ENCODE measurements around the gene FIBIN.
"Not testable (repeated sequence)": the region's sequence is repeated elsewhere in the genome, so short reads cannot be mapped to it uniquely, and the experiment has no call there.

Gene FIBIN

DNA sequence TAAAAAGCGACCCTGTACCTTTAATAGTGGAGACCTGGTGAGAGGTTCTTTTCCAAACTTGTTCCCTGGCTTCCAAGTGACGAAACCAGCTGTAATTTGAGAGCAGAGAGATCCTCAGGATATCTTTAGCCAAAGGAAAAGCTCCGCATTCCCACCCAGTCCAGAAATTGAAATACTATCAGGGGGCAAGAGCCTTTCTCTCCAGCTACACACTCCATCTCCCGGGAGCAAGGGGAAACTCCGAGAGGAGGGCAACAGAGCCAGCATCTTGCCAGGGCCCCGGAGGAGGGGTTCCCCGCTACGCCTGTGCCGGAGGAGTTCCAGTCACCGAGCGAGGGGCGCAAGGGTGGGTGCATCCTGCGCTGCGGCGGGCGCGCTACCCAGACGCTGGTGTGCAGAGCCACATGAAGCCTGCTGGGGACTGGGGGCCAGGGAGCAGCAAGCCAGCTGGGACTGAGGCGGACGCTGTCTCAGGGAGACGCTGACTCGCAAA lies at the start of gene FIBIN:
Gene FIBIN (plus strand): TSS at position 148 of the 493 bp plus-strand sequence. CDS start 415 bp downstream, outside the sequence.
- DNase-seq (ENCODE audit: low read depth in 4 of 4, low spot score in 1 of 4), result no peak

DNA sequence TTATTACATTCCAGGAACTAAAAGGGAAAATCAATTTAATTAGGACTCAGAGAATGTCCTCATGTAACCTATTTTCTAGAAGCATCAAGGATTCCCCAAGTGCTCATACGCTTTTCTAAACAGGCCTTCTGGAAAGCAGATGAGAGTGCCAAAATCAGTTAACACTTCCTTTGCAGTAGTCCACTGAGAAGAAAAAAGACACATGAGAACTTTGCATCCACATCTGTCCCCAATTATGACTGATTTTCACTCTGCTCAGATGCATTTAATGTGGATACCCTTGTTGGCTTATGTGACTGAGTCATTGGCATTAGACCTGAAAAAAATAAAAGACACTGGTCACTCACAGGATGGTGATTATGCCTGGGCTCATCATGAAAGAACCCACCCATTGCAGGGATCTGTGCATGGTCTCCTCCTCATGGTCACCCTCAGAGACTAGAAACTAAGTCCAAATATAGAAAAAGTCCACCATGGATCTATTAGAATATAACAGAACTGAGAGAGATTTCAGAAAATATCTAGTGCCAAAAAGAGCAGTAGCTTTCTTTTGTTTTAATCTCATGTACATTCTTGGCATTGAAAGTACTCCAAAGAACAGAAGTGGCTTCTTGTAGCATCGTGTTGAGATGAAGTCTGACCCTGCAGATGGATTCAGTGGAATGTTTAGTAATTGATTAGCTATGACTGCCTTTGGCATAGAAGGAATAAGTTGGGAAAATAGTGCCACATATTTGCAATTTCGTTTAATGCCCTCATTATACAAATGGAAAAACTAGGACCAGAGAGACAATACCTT lies 48.8 kb upstream of the FIBIN start:
- DNase-seq (ENCODE audit: low read depth in 4 of 4, low spot score in 1 of 4), result no peak

DNA sequence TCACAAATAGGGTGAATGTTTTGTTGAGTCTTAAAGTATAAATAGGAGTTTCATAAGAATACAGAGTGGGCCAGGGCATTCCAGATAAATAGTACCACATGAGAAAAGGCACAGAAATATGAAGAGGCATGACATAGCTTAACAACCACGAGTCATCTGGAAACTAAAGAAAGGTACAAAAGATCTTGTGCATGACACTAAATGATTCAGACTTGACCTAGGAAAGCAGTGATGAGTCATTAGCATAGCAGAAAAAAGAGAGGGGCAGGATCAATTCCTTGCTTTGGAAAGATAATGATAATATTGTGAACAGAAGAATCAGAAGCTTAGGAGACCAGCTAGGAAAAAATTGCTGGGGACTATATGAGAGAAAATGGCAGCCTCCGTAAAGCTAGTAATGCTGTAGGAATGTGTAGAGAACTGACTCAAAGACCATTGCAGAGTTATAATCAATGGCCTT lies 47.6 kb upstream of the FIBIN start:
- no peak for DNase-seq (ENCODE audit: low read depth in 4 of 4, low spot score in 1 of 4)

DNA sequence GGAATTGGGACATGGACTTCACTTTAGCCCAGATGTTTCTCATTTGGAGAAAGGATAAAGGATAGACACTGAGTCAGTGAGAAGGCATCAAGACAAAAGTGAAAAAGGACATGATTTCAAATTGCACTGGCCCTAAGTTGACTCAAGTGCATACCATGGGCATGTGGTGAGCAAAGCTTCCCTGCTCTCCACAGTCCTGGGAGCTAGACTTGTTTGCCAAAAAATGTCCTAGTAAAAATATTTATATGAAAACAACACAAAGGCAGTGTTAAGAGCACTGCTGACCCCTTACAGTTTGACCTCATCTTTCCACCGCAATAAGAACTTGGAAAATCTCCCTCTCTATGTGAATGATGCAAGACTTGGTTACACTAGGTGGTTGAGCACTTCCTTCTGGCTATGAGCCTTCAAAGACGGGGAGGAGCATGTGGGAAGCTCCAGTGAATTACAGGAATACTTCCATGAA lies 46.5 kb upstream of the FIBIN start:
- DNase-seq (ENCODE audit: low read depth in 4 of 4, low spot score in 1 of 4), result no peak

DNA sequence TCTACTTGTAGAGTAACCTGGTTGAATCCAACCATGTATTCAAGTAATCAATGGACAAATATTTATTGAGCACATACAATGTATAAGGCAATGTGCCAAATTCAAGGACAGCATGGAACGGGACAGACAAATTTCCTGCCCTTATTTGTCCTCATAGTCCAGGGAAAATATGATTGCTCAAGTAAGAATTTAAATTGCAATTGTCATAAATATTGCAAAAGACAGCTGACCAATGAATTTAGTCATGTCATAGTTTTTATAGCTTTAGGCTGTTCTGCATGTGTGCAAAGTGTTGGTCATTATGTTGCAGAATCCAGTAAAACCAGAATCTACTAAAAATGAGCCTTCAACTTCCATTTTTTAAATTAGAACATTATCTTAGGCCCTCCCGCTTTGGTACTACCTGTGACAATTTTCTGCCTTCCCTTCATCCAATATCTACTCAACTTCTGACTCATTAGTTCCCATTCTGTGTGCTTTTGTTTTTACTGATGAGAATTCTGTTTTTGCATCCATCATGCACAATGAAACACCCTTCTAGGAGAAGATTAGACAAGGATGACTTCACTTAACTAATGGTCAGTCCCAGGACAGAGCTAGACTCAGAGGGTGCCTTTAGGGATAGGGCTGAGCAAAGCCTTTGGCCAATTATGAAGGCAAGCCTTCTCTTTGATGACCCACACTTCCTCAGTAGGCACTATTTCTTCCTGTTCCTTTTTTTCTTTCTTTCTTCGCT lies 45.8 kb upstream of the FIBIN start:
- no peak for DNase-seq (ENCODE audit: low read depth in 4 of 4, low spot score in 1 of 4)

DNA sequence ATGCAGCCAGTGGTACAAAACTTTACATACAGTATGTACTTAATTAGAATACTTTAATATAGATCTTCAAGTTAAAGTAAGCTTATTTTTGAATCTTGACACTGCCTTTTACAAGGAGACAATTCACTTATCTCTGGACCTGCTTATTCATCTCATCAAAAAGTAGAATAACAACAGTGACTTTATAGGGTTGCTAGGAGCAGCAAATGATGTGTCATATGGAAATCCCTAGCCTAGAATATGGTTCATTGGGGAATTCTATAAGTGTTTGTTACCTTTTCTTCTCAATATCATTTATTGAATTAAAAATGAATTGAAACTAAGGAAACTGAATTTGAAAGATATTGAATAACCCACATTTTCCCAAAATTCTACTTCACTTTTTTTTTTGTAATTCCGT lies 45.0 kb upstream of the FIBIN start:
- DNase-seq (ENCODE audit: low read depth in 4 of 4, low spot score in 1 of 4), result no peak

DNA sequence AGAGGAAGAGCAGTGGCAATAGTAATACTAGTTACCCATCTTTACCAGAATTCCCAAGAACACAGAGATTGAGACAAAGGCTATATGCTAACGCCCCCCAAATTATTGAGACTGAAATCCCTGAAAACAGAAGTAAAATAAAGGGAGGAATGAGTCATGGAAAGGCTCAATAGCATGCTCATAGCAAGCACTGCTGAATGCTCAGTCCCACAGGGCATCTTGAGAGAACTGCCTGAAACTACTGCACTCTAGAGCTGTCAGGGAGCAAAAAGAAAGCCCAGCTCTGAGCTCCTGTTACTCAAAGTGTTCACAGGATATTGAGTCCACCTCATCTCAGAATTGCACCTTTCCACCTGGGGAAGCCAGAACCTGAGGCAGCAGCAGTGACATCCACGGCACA lies 44.1 kb upstream of the FIBIN start:
- DNase-seq (ENCODE audit: low read depth in 4 of 4, low spot score in 1 of 4), result no peak

DNA sequence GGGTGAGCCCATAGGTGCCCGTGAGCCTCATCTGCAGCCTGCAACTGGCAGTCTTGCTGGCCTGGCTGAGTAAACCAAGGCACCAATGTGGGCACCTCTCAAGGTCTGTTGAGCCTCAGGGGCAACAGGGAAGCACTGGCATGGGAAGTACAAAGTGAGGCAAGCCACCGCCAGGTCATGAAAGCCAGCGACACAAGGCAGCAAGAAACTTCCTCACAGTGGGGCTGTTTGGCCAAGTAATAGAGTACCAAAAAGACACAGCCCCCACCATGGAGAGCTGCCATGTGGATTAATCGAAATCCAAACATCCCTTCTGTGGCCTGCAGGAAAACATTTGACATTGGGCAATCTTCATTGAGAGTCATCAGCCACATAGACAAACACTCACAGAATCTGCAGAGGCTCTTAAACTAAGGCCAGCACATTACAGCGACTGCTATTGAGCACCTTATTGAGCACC lies 43.6 kb upstream of the FIBIN start:
- no peak for DNase-seq (ENCODE audit: low read depth in 4 of 4, low spot score in 1 of 4)

DNA sequence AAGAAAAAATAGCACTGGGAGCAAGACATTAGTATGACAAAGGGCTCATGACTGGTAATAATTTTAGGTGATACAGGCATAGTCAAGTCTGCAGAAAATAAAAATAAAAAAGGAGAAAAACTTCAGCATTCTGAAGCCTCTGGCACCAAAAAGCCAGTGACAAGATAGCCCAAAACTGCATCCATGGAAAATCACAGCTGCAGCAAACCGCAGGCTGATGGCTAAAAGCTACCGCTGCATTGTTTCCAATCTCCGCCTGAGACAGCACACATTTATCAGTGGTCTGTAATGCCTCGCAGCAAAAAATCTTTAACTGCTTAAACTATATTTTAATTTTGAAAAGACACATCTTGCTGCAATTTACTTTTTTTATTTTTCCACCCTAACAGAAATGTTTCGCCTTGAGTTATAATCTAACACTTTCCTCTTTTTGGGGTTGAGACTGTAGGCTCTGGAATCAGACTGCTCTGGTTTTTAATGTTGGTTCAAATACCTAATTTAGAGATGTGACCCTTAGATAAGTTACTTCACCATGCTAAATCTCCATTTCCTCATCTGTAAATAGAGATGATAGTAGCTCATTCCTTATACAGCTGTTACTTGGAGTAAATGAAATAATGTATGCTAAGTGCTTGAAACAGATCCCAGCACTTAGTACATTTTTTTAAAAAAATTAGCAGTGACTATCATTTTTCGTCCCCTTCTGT lies 42.0 kb upstream of the FIBIN start:
- DNase-seq (ENCODE audit: low read depth in 4 of 4, low spot score in 1 of 4), result no peak

DNA sequence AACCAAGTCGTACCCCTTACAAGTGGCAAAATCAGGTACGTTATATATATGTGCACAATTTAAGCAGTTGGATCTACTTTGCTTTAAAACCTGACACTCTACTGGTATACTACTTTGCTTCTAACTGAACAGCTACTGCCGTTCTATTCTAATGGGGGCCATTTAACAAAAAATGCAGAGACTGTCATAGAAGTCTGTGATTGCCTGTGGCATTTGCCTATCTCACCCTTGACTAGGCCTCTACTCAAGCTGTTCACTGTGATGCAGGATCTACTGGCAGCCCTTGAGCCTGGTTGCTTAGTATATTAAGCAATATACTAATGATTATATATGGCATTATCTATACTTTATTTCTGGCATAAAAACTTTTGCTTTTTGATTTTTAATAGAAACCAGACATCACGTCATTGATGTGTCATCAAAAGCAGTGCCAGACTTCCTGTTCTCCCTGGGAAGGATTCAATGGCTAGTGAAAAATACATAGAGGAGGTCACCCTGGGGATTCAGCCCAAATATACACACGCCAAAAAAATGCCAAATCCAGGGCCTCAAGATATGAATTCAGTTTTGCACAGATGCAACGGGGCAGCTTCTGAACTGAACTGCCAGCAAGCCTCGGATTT lies 40.0 kb upstream of the FIBIN start:
- no peak for DNase-seq (ENCODE audit: low read depth in 4 of 4, low spot score in 1 of 4)

DNA sequence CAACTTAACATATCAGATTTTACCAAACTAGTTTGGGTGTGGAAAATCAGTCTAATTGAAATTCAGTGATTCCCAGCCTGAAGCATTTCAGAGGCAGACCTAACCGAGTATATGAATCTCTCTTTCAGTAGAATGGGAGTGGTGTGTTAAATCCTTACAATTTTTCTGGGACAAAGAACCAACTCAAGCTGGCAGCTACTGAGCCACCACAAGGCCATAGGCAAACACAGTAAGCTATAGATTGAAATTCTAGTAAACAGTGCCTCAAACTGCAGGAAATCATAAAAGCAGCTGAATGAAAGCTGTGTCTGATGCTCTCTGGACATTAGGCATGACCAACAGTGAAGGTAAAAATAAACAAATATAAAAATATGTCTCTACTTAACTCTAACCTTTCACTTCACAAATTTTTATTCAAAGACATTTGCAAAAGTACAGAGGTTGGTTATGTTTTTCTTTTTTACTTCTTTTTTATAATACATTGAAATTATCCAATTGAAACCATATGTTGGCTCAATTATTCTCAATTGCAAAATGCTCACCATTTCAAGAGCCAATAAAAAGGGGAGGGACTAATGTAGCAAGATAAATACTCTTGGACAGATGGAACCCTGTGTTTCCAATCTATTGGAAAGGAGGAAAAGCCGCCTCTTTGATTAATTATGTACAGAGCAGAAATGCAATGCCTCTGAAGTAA lies 35.8 kb upstream of the FIBIN start:
- no peak for DNase-seq (ENCODE audit: low read depth in 4 of 4, low spot score in 1 of 4)

DNA sequence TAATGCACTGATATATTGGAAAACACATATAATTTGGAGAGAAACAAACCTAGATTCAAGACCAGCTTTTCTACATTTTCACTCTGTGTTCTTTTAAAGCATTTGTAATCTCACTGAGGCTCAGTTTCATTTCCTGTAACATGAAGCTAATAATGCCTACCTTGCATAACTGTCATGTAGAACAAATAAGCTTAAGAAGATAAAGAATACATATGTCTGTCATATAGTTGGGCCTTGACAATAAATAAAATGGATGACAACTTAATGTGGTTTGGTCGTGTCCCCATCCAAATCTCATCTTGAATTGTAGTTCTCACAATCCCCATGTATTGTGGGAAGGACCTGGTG lies 35.2 kb upstream of the FIBIN start:
- no peak for DNase-seq (ENCODE audit: low read depth in 4 of 4, low spot score in 1 of 4)

DNA sequence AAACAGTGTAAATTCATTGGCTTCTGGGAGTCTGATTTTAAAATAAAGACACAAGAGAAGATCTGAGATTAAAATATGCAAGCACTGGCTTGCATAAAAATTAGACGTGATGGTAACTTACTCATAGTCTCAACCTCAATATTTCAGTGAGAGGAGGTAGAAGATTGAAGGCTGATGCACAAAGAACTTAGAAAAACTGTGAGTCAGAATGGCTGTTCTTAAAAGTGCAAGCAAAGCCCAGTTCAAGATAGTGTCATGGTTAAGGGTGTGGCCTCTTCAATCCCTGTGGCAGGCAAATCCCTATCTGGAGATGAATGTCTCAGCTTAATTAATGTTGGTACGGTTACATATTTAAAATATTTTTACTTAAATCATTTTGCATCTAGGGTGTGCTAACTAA lies 33.6 kb upstream of the FIBIN start:
- no peak for DNase-seq (ENCODE audit: low read depth in 4 of 4, low spot score in 1 of 4)

DNA sequence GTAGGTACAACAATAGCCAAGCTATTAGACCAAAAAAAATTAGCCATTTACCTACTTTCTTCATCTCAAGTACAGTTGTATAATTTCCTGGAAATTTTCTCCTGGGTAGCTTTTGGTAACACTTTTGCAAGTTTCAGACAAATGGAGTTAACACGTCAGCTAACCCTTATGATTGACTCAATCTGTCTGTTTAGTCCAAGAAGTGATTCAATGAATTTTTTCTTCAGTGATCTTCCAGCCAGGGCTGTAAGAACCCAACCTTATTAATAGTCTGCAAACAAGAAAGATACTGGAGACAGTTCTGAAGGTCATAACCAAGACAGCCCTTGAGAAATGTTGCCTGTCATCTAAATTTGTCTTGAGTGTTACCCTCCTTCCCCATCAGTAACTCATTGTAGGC lies 30.1 kb upstream of the FIBIN start:
- no peak for DNase-seq (ENCODE audit: low read depth in 4 of 4, low spot score in 1 of 4)

DNA sequence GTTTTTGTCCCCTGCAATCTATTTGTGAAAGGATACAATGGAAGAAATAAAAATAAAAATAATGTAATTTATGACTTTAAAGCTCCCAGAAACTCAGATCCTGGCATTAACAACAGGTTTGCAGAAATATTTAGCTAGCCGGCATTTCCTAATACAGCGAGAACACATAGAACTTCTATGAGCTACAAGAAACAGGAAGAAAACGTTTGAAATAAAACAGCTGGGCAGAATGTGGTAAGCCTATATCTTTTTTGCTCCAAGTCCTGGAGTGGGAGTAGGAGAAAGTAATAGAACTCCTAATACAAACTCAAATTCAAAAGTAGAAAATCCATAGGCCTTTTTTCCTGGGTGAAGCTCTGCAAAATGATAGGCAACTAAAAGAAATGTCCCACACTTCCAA lies 29.6 kb upstream of the FIBIN start:
- no peak for DNase-seq (ENCODE audit: low read depth in 4 of 4, low spot score in 1 of 4)

DNA sequence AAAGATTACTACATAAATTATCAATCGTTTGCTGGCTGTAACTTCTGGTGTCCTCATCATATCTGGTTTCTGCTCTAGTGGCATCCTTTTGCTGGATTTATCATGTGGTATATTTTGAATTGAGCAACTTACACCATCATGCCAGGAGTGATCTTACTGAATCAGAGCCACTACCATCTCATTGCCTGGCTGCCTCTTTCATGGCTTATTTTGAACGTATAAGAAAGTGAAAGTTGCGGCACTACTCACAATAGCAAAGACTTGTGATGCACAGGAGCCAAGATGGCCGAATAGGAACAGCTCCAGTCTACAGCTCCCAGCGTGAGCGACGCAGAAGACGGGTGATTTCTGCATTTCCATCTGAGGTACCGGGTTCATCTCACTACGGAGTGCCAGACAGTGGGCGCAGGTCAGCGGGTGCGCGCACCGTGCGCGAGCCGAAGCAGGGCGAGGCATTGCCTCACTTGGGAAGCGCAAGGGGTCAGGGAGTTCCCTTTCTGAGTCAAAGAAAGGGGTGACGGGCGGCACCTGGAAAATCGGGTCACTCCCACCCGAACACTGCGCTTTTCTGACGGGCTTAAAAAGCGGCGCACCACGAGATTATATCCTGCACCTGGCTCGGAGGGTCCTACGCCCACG lies 28.9 kb upstream of the FIBIN start:
- not testable (repeated sequence) for DNase-seq (ENCODE audit: low read depth in 4 of 4, low spot score in 1 of 4)

DNA sequence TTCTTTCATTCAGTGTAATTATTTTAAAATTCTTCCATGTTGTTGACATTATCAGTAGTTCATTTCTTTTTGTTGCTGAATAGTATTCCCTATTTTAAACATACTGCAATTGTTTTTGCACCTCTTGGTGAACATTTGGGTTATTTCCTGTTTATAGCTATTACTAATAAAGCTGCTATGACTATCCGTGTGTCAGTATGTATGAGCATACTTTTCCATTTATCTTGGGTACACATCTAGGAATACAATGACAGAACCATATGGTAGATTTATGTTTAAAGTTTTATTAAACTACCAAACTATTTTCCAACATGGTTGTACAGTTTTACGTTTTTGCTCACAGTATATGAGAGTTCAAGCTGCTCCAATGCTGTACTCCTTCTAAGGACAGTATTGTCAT lies 22.0 kb upstream of the FIBIN start:
- DNase-seq (ENCODE audit: low read depth in 4 of 4, low spot score in 1 of 4), result no peak

DNA sequence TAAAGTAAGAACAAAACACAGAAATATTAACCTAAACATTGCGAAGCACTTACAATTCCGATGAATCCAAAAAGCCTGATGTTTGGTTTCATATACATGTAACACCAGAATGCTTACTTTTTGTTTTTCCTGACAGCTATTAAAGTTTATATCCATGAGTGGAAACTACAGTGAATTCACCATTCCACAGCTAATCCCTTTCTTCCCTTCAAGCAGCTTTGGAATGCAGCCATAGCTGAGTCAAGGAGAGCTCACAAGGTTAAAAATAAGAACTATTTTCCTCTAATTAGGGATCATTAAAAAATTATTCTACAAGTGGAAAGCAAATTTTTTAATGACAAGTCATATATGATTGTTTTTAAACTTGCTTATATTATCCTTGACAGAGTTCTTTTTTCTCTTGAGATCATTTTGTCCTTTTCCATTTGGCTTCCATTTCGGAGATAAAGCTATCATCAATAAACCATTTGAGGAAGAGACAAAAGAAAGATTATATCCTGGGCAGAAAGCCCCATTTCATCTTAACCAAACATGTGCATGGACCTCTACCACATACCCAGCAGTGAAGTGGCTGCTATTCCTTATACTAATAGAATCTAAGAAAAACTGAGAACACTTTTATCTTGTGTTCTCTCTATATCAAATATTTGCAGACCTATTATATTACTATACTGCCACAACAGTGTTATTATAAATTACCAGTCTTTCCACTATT lies 19.7 kb upstream of the FIBIN start:
- no peak for DNase-seq (ENCODE audit: low read depth in 4 of 4, low spot score in 1 of 4)

DNA sequence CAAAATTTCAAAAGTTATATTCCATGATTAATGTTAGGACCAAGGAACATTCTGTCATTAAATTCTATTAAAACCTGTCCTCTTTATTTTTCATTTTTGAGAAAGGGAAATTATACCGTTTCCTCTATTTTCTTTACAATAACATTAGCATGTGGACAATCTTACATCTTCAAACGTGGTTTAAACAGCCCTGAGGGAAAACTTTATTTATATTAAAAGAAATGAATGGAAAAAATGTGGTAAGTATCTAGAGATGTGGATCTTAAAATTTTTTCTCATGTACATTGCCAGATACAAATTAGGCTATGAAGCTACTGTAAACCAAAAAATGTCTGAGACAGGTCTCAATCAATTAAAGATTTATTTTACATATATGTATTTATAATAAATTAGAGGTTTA lies 18.9 kb upstream of the FIBIN start:
- no peak for DNase-seq (ENCODE audit: low read depth in 4 of 4, low spot score in 1 of 4)
